Stimulated activated CD8-positive, alpha-beta memory T cell treated with anti-CD3 and anti-CD28 coated beads, Interleukin-15, amount 100 ng/mL, for 24 hours (primary cell): ENCODE data around the gene SKA2.
"Not testable (repeated sequence)": the region's sequence is repeated elsewhere in the genome, so short reads cannot be mapped to it uniquely, and the experiment has no call there.

Experiments
- DNase-seq: peaks from one replicate; pipeline ENCODE4 v3.0.0-alpha.2; 2020; ENCODE audit warnings: low read depth

SKA2 gene, protein sequence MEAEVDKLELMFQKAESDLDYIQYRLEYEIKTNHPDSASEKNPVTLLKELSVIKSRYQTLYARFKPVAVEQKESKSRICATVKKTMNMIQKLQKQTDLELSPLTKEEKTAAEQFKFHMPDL

DNA sequence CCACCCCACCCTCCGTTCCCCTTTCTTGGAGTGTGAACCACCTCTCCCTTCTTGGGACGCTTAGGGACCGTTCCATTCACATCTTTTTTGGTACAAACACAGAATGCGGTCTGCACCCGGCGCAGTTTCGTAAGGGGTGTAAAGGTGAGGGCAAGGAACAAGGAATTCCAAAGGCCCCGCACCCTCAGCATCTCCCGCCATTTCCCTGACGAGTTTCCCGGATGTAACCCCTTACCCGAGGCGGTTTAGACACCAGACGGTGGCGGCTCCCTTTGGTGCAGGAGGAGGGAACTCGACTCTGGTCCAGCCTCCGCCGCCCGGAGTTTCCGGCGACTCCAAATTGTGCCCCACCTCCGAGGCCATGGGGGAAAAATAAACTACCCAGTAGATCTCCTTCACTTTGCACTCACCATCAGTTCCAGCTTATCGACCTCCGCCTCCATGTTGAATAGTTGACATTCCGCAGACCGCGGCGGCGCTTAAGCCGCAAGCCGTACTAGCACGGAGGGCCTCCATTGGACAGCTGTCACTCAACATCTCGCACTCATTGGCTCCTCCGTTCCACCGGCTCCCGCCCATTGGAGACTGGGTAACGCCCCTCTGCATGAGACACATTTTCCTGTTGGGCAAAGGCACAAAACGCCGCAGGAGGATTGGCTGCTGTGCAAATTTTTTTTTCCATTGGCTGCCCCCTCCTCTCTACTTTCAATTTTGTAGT lies at the start of gene SKA2:
Gene SKA2 (minus strand): TSS at position 466 of the 718 bp plus-strand sequence. CDS start 23 bp downstream, at position 443.
- peak; percentile 76 for DNase-seq

DNA sequence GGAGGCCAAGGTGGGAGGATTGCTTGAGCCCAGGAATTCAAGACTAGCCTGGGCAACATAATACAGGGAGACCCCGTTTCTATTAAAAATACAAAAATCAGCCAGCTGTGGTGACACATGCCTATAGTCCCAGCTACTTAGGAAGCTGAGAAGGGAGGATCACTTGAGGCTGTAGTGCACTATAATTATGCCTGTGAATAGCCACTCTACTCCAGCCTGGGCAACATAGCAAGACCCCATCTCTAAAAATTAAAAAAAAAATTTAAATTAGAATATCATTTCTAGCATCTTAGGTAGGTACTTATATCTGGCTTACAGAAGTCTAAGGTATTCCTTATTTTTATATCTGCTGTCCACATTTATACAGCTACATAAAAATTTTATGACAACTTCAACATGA lies 47.3 kb upstream of the SKA2 start:
- DNase-seq = no peak

DNA sequence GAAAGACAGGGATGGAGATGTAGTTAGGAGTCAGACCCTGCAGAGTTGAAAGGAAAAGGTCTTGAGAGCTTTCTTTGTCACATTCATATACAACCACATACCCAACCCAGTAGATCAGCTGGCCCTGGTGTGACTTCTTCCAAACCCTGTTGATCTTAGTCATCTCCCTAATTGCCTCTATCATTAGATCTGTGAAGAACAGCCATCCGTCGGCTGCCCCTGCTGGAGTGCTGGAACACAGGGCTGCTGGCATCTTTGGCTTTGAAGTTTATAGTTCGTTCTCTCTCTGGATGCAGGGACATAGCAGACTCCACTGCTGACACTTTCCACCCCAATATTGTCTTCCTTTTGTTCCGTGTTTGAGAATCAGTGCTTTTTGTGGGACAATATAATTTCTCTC lies 44.4 kb upstream of the SKA2 start:
- no peak for DNase-seq

DNA sequence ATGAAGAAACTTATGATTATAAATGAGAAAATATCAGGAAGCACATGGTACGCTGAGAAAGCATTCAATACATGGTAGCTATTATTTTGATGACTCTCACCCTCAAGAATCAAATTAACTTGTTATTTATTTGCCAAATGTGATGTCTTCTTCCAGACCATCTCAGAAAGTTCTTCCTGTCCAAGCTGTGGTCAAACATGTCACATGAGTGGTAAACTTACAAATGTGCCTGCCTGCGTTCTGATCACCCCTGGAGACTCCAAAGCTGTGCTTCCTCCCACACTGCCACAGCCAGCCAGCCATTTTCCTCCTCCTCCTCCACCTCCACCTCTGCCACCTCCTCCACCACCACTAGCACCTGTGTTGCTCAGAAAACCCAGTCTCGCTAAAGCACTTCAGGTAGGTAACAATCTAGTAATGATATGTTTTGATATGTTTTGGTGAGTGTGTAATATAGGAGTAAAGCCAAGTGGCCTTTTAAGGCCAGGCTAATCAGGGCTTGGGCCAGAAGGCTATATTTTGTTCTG lies 38.4 kb upstream of the SKA2 start:
- DNase-seq = no peak

DNA sequence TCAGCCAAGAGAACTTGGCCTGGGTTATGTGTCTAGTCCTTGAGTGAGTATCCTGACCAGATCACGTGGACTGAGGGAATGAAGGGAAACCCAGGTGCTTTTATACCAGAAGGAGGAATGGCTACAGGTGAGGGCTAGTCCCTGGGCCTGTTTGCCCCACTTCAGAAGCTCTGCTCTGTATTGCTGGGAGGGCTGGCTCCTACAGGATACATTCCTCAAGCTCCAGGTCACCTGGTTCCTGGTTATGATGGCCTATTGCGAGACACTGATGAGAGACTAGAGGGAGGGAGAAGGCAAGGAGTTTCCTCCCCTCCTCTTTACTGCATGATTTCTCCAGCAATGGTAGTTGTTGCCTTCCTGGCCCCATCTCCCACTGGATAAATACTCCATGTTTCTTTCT lies 35.8 kb upstream of the SKA2 start:
- no peak for DNase-seq

DNA sequence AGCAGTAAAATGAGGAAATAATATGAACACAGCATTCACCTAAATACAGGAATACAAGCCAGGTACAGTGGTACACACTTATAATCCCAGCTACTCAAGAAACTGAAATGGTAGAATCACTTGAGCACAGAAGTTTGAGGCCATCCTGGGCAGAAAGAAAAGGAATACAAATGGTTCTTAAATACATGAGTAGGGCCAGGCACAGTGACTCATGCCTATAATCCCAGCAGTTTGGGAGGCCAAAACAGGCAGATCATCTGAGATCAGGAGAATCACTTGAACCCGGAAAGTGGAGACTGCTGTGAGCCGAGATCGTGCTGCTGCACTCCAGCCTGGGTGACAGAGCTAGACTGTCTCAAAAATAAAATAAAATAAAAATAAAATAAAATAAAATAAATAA lies 31.9 kb upstream of the SKA2 start:
- DNase-seq = no peak

DNA sequence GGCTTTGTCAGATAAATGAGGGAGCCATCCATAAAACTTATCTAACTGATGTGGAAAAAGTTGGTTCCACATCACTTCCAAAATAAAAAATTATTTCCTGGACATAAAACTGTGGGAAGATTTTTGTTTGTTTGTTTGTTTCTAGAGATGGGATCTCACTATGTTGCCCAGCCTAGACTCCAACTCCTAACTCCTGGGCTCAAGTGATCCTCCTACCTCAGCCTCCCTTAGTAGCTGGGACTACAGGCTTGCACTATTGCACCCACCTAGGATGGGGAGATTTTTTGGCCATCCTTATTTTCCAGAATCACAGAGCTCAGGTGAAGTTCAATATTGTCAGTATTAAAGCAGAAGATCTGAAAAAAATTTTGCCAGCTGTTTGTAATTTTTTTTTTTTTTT lies 31.0 kb upstream of the SKA2 start:
- no peak for DNase-seq

DNA sequence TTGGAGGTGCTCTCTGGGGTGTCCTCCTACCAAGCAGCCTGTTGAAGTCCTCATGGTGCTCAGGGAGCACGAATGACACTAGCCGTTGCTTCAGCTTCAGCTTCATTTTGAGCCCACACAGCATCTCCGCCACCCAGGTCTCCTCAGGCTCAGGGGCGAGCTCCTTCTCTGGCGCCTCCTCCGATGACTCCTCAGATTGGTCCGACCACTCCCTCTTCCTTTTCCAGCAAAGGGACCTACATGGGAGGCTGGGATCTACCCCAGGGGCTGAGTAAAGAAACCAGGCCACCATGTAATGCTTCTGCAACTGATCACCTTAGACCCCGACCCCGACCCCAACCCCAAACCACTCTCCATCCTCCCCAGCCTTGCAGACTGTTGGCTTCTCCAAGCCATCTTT lies 26.5 kb upstream of the SKA2 start:
- DNase-seq = no peak

DNA sequence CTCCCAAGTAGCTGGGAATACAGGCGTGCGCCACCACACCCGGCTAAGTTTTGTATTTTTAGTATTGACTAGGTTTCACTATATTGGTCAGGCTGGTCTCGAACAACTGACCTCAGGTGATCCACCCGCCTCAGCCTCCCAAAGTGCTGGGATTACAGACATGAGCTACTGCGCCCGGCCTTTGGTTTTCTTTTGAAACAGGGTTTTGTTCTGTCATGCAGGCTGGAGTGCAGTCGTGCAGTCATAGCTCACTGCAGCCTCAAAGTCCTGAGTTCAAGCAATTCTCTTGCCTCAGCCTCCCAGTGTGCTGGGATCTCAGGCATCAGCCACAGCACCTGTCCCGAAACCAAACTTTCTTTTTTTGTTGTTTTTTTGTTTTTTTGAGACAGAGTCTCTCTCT lies 25.6 kb upstream of the SKA2 start:
- DNase-seq = no peak

DNA sequence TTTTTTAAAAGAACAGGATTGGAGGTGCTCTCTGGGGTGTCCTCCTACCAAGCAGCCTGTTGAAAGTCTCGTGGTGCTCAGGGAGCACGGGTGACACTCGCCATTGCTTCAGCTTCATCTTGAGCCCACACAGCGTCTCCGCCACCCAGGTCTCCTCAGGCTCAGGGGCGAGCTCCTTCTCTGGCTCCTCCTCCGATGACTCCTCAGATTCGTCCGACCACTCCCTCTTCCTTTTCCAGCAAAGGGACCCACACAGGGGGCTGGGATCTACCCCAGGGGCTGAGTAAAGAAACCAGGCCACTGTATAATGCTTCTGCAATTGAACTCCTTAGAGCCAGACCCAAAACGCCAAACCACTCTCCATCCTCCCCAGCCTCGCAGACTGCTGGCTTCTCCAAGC lies 24.6 kb upstream of the SKA2 start:
- not testable (repeated sequence) for DNase-seq

DNA sequence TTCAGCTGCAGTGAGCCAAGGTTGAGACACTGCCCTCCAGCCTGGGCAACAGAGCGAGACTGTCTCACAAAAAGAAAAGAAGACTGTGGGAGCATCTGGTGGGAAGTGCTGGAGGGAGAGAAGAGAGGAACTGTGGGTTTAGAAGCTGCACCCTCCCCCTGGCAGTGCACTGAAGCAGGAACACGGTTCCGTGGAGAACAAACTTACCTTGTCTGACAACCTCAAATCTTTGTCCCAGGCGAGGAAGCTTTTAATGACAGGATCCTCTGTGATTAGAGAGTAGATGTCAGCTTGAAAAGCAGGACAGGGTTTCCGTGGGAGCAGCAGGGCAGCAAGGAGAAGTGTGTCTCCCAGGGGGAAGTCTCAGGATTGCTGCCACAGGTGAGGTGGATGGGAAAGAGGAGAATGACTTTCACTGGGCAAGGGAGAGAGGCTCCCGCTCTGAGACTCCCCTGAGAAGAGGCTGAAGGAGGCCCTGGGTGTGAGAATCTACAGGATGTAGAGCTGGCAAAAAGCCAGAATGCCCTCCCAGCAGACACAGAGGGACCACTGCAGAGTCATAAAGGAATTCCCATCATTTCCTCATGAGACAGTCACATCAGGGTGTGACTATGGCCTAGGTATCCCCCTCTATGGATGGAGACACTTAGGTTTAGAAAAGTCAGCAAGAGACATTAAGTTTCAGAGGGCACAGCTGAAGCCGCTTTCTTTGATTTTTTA lies 23.4 kb upstream of the SKA2 start:
- DNase-seq = no peak

DNA sequence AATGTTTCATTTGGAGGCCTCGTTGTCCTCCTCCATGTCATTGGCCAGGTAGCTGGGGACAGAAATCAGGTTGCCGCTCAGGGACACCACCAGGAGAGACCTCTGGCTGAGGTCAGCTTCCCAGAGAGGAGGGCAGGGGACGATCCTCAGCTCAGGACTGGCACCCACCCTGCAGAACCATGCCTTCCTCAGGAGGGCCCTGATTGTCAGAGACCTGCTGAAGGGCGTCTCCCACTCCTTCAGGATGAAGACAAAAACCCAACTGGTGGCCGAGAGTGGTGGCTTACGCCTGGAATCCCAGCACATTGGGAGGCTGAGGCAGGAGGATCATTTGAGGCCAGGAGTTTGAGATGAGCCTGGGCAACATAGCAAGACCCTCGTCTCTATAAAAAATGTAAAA lies 20.1 kb upstream of the SKA2 start:
- DNase-seq = no peak

DNA sequence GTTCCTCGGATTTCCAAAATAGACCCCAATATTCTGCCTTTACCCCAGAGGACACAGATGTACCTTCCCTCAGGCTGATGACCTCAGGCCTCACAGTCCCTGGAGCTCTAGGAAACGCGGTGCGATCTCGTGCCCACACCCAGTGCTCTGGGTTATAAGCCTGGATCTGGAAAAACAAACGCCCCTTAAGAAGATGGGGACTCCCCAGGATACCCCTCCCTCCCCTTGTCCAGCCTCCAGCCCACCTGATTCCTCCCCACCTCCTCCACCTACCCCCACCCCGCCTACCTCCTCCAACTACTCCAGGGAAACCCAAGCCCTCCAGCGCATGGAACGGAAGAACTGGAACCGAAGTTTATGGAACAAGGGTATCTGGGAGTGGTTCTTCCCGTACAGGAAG lies 19.7 kb upstream of the SKA2 start:
- DNase-seq = no peak

DNA sequence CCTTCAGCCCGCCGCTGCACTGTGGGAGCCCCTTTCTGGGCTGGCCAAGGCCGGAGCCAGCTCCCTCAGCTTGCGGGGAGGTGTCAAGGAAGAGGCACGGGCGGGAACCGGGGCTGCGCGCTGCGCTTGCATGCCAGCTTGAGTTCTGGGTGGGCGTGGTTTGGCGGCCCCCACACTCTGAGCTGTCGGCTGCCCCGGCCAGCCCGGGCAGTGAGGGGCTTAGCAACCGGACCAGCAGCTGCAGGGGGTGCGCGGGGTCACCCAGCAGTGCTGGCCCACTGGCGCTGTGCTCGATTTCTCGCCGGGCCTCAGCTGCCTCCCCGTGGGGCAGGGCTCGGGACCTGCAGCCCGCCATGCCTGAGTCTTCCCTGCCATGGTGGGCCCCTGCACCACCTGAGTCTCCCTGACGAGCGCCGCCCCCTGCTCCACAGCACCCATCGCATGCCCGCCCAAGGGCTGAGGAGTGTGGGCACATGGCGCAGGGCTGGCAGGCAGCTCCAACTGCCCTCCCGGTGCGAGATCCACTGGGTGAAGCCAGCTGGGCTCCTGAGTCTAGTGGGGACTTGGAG lies 17.5 kb upstream of the SKA2 start:
- DNase-seq = no peak

DNA sequence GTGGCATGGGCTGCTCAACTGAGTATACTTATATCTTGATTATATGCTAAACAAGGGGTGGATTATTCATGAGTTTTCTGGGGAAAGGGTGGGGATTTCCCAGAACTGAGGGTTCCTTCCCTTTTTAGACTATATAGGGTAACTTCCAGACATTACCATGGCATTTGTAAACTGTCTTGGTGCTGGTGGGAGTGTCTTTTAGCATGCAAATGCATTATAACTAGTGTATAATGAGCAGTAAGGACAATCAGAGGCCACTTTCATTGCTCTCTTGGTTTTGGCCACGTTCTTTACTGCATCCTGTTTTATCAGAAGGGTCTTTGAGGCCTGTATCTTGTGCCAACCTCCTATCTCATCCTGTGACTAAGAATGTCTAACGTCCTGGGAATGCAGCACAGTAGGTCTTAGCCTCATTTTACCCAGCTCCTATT lies 12.6 kb upstream of the SKA2 start:
- DNase-seq = no peak

DNA sequence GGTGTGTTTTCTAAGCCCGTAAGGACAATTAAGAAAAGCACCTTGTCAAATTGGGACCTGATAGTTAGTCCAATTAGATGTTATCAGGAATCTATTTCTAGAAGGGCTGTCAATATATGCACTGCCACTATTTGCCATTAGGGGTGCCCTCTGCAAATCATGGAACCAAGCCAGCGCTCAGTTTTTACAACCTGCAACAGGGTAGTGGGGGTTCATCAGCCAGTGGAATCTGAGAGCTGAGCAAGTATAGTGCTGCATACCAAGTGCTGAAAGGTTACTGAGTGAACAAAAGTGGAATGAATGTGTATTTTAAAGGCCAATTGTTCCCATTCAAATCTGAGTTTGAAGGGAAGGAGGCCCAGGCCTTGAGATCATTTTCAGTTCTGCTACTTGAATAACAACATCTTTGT lies 11.0 kb upstream of the SKA2 start:
- DNase-seq = no peak

DNA sequence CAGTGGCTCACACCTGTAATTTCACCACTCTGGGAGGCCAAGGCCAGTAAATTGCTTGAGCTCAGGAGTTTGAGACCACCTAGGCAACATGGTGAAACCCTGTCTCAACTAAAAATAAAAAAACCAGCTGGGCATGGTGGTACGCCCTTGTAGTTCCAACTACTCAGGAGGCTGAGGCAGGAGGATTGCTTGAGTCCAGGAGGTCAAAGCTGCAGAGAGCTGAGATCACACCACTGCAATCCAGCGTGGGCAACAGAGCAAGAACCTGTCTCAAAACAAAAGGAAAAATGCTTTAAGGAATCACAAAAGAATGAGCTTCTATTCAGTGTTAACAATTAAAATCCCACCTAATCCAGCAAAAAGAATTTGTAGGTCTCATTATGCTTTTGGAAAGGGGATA lies 6.5 kb upstream of the SKA2 start:
- DNase-seq = no peak

DNA sequence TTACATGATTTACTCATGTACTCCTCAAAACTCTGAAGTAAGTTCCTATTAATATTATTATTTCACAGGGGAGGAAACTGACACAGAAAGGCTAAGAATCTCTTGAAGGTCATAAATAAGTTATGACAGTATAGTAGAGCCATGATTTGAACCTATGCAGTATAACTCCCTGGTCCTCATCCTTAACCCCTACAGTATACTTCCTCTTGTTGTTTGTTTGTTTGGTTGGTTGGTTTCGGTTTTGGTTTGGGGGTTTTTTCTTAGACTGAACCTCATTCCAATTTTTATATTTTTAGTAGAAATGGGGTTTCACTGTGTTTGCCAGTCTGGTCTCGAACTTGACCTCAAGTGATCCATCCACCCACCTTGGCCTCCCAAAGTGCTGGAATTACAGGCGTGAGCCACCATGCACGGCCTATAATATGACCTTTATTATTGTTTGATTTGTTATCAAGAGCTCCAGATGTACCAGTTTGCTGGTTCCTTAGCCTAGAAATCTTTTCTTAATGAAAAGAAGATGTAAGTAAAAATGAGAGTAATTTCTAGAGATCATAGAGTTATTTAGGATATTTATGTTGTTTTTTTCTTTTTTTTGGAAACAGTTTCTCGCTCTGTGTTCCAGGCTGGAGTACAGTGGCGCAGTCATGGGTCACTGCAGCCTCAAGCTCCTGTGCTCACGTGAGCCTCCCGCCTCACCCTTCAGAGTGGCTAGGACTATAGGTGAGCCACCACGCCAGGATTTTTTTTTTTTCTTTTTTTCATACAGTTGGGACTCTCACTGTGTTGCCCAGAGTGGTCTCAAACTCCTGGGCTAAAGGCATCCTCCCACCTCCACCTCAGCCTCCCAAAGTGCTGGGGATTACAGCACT lies 5.4 kb upstream of the SKA2 start:
- no peak for DNase-seq

DNA sequence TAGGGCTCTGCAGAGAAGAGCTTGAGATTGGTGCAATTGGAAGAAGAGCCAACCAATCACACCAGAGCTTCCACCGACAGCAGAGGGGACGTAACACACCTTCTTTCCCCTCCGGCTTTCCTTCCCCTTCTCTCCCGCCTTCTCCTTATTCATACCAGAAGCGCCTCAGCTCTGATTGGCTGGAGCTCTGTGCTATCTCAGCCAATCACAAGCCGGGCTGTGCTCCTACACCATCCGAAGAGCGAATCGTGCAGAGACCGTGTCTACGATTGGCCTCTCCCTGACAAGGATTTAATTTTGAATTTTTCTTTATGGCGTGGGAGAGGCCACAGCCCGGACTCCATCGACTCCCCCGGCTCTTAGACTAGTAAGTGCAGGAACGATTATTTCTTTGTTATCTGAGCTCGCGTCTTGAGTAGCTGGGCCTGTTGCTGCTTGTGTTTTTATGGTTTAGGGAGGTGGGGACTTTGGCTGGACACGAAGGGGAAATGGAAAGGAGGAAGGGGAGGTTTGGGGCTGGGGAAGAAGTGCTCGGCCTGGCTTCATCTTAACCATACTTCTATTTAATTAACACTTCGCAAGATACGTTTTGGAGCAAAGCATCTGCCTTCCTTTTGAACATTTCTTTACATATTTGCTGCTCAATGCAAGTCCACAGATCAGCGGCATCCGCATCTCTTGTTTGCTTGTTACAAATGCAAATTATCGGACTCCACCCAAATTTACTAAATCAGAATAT lies 622 bp upstream of the SKA2 start, which contains the start of gene PRR11:
Gene PRR11 (plus strand): TSS at position 308 of the 739 bp plus-strand sequence. CDS start 14,007 bp downstream, outside the sequence.
- DNase-seq = peak; percentile 50

DNA sequence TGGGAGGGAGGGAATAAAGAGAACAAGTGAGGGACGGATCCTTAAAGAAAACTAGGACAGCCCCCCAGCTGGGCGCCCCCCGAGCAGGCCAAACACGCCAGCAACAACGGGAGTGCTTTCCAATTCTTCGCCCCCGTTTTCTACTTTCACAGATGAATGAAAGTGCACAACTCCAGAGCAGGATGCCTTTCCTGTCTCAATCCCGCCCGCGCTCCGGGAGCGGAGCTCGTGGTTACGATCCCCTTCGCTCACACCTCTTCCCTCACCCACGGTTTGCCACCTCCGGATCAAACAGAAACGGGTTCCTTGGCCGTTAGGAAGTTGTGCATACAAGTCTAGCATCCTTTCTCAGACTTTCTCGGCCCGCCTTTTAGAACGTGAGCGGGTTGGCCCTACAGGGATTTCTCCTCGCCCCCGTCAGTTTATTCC lies 680 bp downstream of the SKA2 start:
- DNase-seq = peak; percentile 2

DNA sequence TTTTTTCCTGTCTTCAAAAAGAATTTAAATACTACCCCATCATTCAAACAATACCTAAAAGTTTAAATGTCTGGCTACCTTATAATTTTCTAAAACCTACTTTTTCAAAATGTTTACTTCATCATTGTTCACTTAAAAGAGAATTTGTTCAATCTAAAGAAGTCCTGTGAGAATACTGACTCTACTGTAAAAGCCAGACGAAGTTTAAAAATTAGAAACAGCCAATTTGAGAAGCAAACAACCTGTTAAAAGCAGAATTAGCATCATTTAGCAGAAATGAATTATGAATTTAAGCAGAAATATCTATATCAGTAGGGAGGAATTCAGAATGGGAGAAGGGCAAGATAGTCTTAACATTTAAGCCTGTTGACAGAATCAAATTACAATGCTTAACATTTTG lies 2.1 kb downstream of the SKA2 start:
- DNase-seq = no peak
